Upper lobe of left lung (tissue), 6 donors: ENCODE results near the gene KRTAP4-9. TPM values are rescaled to one million over a fixed set of nuclear protein-coding genes. Genes with fewer than 3 reads are reported as not detected.
"Not testable (repeated sequence)": the region's sequence is repeated elsewhere in the genome, so short reads cannot be mapped to it uniquely, and the experiment has no call there.

Experiments
- ATAC-seq, 2 donors: fragments of 200-7000 bp; cut with Tn5 transposase; one replicate each; pipeline ENCODE4 v1.9.1; 2022; ENCODE audit warnings: mild to moderate bottlenecking in 2 of 2, moderate library complexity in 2 of 2; ENCODE audit not compliant: low FRiP score in 2 of 2
- DNase-seq, 2 donors: peaks; one replicate each; pipeline ENCODE4 v3.0.0-alpha.2; 2019 to 2020
- H3K27ac ChIP-seq, 4 donors: fragments of 200-600 bp; sonication (generic); one replicate each; pipeline ENCODE4 v1.5.1; 2016 to 2019
- H3K27me3 ChIP-seq, 4 donors: fragments of 200-600 bp; sonication (generic); one replicate each; pipeline ENCODE4 v1.5.1; 2017 to 2019
- H3K36me3 ChIP-seq, 4 donors: fragments of 200-600 bp; sonication (generic); one replicate each; pipeline ENCODE4 v1.5.1; 2016 to 2019
- H3K4me1 ChIP-seq, 4 donors: fragments of 200-600 bp; sonication (generic); one replicate each; pipeline ENCODE4 v1.5.1; 2018 to 2019
- H3K4me3 ChIP-seq, 4 donors: fragments of 200-600 bp; sonication (generic); one replicate each; pipeline ENCODE4 v1.5.1; 2017 to 2019; ENCODE audit warnings: mild to moderate bottlenecking in 2 of 4, moderate library complexity in 1 of 4
- H3K9me3 ChIP-seq, 4 donors: fragments of 200-600 bp; sonication (generic); one replicate each; pipeline ENCODE4 v1.5.1; 2018 to 2019
- CTCF ChIP-seq, 6 experiments: fragments of 450-650 bp in 4 of 6; fragments of 200-600 bp in 2 of 6; sonication (generic) in 2 of 6; IDR thresholded peaks; one replicate each; pipeline ENCODE4 v1.5.1; 2016 to 2019; ENCODE audit warnings: antibody characterized with exemption in 6 of 6
- EP300 ChIP-seq, 4 donors: sonication (generic); formaldehyde crosslinking; IDR thresholded peaks; one replicate each; pipeline ENCODE4 v1.5.1; 2017; ENCODE audit warnings: antibody characterized with exemption in 4 of 4, control low read depth in 2 of 4
- POLR2A ChIP-seq, 4 donors: fragments of 450-650 bp; IDR thresholded peaks; one replicate each; pipeline ENCODE4 v1.5.1; 2016 to 2017; ENCODE audit warnings: antibody characterized with exemption in 4 of 4, mild to moderate bottlenecking in 2 of 4
- POLR2AphosphoS5 ChIP-seq, 2 donors: sonication (generic); formaldehyde crosslinking; IDR thresholded peaks; one replicate each; pipeline ENCODE4 v1.5.1; 2017; ENCODE audit warnings: antibody characterized with exemption in 2 of 2
- WGBS, 2 donors: methylation state at CpG; one replicate each; pipeline ENCODE4 v1.1.5; 2017 to 2018; 5-methylcytosine and 5-hydroxymethylcytosine counted together
- total RNA-seq, 6 donors: library from RNA; depleted of rRNA in 4 of 6; stranded (reverse); fragments of >200 nt in 4 of 6; gene quantifications; one replicate each; pipeline versions ENCODE4 v1.1.0 to v1.2.1, GENCODE V29; 2016 to 2021
- donor health status: DM: no; HTN: no; CAD: no; lungs with moderate emphysema.
- donor health status: DM: no; HTN: yes; CAD: no; lungs with severe emphysema.

The KRTAP4-9 gene
- total RNA-seq, 6 donors from 2014 or later = not detected

GRCh38 chr17:41103896-41104295, 1.3 kb upstream of the KRTAP4-9 start:
- Histone ChIP-seq H3K36me3 (no peaks in the 10 kb centered on the region), H3K9me3 (no peaks in the 10 kb centered on the region), H3K4me3 (no peak overlapping the region), H3K27ac (no peak overlapping the region), H3K27me3 (no peaks in the 10 kb centered on the region), H3K4me1 (no peaks in the 10 kb centered on the region)
- ATAC-seq = no peak
- WGBS, 2 donors = 89 to 97% methylated on average over 1 of the region's 1 CpG
- TF ChIP-seq POLR2A (IDR thresholded peaks at IDR 0.05) = no peak
- TF ChIP-seq EP300 (IDR thresholded peaks at IDR 0.05) = no peak
- no peak for TF ChIP-seq CTCF (IDR thresholded peaks at IDR 0.05)
- TF ChIP-seq POLR2AphosphoS5 (IDR thresholded peaks at IDR 0.05) = no peak
- no peak for DNase-seq

GRCh38 chr17:41104386-41105038, 677 bp upstream of the KRTAP4-9 start:
- not testable (repeated sequence) for H3K9me3 ChIP-seq, DNase-seq, ATAC-seq, H3K4me3 ChIP-seq, H3K27ac ChIP-seq, H3K4me1 ChIP-seq, H3K27me3 ChIP-seq, H3K36me3 ChIP-seq
- WGBS, 2 donors = 72 to 77% methylated on average over 2 of the region's 2 CpGs

GRCh38 chr17:41107941-41108450, 2.8 kb downstream of the KRTAP4-9 start:
- no peak overlapping the region for H3K27ac ChIP-seq
- TF ChIP-seq CTCF (IDR thresholded peaks at IDR 0.05) (no peak), EP300 (IDR thresholded peaks at IDR 0.05) (no peak), POLR2AphosphoS5 (IDR thresholded peaks at IDR 0.05) (no peak), POLR2A (IDR thresholded peaks at IDR 0.05) (no peak)
- DNase-seq = no peak
- H3K36me3 ChIP-seq = no peaks in the 10 kb centered on the region
- 79 to 83% methylated on average over 1 of the region's 1 CpG for WGBS, 2 donors
- no peaks in the 10 kb centered on the region for H3K27me3 ChIP-seq
- H3K9me3 ChIP-seq = no peaks in the 10 kb centered on the region
- ATAC-seq = no peak
- H3K4me1 ChIP-seq = no peaks in the 10 kb centered on the region
- no peak overlapping the region for H3K4me3 ChIP-seq

- WGBS, 2 donors = 0% methylated on average over 1 of the region's 1 CpG
- H3K36me3 ChIP-seq, DNase-seq, H3K4me1 ChIP-seq, H3K9me3 ChIP-seq, ATAC-seq, H3K4me3 ChIP-seq, H3K27ac ChIP-seq, H3K27me3 ChIP-seq: not testable (repeated sequence)
Observed at GRCh38 chr17:41108728-41109386, 3.7 kb downstream of the KRTAP4-9 start.

- Histone ChIP-seq H3K9me3 (no peaks in the 10 kb centered on the region), H3K27ac (no peak overlapping the region), H3K4me3 (no peak overlapping the region), H3K4me1 (no peaks in the 10 kb centered on the region), H3K36me3 (no peaks in the 10 kb centered on the region), H3K27me3 (no peaks in the 10 kb centered on the region)
- TF ChIP-seq EP300 (IDR thresholded peaks at IDR 0.05) = no peak
- TF ChIP-seq POLR2AphosphoS5 (IDR thresholded peaks at IDR 0.05) = no peak
- no peak for TF ChIP-seq POLR2A (IDR thresholded peaks at IDR 0.05)
- no peak for TF ChIP-seq CTCF (IDR thresholded peaks at IDR 0.05)
- 74 to 79% methylated on average over 2 of the region's 2 CpGs for WGBS, 2 donors
- ATAC-seq = no peak
- no peak for DNase-seq
Observed at GRCh38 chr17:41111151-41111885, 6.1 kb downstream of the KRTAP4-9 start.
